MM.1S (cell line): Measurements from ENCODE around the gene CNTLN.

Experiments used
- CTCF ChIP-seq: fragments of 300-600 bp; sonication (generic); IDR thresholded peaks from 2 replicates; pipeline ENCODE4 v1.5.1; 2016; ENCODE audit warnings: antibody characterized with exemption, low read length, mixed read lengths
- EZH2 ChIP-seq: fragments of 300-600 bp; sonication (generic); optimal IDR thresholded peaks from 2 replicates; pipeline ENCODE3; 2017; ENCODE audit warnings: low read depth, mild to moderate bottlenecking, antibody characterized with exemption, low read length, mixed read lengths
- EZH2phosphoT487 ChIP-seq: fragments of 300-600 bp; sonication (generic); IDR thresholded peaks from 2 replicates; pipeline ENCODE4 v1.6.1; 2018; ENCODE audit warnings: antibody characterized with exemption, low read length

GRCh38 chr9:17488662-17489061 is 353.8 kb downstream of the CNTLN start:
- TF ChIP-seq CTCF (no peak), EZH2 (no peak), EZH2phosphoT487 (no peak)
